Fibroblast of skin of back (primary cell): ENCODE results near the gene NPLOC4.
"Not testable (repeated sequence)": the region's sequence is repeated elsewhere in the genome, so short reads cannot be mapped to it uniquely, and the experiment has no call there.

Experiments
- DNase-seq: peaks from one replicate; pipeline ENCODE4 v3.0.0-alpha.2; 2013

NPLOC4 gene

GRCh38 chr17:81532490-81533287 lies 104.2 kb downstream of the NPLOC4 start:
- DNase-seq = no peak

DNA sequence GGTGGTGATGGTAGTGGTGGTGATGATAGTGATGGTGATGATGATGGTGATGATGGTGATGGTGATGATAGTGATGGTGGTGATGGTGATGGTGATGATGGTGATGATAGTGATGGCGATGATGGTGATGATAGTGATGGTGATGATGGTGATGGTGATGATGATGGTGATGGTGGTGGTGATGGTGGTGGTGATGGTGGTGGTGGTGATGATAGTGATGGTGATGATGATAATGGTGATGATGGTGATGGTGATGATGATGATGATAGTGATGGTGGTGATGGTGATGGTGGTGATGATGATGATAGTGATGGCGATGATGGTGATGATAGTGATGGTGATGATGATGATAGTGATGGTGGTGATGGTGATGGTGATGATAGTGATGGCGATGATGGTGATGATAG lies 104.9 kb downstream of the NPLOC4 start:
- not testable (repeated sequence) for DNase-seq

DNA sequence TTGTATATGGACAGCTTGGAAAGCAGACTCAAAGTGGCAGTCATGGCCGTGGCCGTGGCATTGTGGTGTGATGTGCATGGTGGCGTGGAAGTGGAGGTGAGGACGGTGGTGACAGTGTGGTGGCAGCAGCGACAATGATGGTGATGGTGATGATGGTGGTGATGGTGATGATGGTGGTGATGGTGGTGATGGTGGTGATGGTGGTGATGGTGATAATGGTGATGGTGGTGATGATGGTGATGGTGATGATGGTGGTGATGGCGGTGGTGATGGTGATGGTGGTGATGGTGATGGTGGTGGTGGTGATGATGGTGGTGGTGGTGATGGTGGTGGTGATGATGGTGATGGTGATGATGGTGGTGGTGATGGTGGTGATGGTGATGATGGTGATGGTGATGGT lies 105.9 kb downstream of the NPLOC4 start:
- not testable (repeated sequence) for DNase-seq

DNA sequence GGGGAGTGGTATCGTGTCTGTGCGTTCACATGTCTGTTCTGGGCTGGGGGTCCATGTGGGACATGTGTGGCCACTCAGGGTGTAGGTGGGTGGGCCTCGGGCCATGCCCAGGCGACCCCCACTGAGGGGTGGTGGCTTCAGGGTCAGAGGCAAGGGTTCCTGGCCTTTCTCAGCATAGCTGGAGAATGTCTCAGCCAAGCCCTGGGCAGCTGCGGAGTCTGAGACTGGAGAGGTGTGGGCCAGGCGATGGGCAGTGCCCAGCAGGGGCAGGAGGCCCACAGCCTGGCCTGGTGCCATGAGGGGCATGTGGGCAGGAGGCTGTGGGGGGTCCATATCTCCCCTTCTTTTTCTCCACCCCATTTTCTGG lies 107.5 kb downstream of the NPLOC4 start:
- DNase-seq = no peak

DNA sequence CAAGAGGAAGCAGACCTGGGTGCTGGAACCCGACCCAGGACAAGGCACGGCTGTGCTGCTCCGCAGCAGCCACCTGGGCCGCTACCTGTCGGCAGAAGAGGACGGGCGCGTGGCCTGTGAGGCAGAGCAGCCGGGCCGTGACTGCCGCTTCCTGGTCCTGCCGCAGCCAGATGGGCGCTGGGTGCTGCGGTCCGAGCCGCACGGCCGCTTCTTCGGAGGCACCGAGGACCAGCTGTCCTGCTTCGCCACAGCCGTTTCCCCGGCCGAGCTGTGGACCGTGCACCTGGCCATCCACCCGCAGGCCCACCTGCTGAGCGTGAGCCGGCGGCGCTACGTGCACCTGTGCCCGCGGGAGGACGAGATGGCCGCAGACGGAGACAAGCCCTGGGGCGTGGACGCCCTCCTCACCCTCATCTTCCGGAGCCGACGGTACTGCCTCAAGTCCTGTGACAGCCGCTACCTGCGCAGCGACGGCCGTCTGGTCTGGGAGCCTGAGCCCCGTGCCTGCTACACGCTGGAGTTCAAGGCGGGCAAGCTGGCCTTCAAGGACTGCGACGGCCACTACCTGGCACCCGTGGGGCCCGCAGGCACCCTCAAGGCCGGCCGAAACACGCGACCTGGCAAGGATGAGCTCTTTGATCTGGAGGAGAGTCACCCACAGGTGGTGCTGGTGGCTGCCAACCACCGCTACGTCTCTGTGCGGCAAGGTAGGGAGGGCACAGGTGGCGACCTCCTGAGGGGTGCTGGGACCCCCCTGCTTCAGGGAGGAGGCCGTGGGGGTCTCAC lies 108.1 kb downstream of the NPLOC4 start:
- no peak for DNase-seq

DNA sequence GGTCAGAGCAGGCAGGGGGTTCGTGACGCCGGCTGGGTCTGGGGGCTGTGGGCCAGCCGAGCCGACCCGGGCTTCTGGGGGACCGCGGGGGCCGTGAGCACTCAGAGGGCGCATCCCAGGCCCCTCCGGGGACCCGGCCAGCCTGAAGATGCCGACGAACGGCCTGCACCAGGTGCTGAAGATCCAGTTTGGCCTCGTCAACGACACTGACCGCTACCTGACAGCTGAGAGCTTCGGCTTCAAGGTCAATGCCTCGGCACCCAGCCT lies 108.6 kb downstream of the NPLOC4 start:
- DNase-seq = no peak

- no peak for DNase-seq
Measured at GRCh38 chr17:81527591-81528383, 109.1 kb downstream of the NPLOC4 start, which contains the start of gene FSCN2. Gene FSCN2 (plus strand): TSS chr17:81528377. CDS start chr17:81528532, 155 bp downstream.

- DNase-seq = no peak
Measured at GRCh38 chr17:81526662-81527571, 110.0 kb downstream of the NPLOC4 start.

GRCh38 chr17:81524865-81525159 lies 112.1 kb downstream of the NPLOC4 start:
- DNase-seq = no peak

GRCh38 chr17:81524039-81524864 lies 112.7 kb downstream of the NPLOC4 start:
- DNase-seq = no peak

DNA sequence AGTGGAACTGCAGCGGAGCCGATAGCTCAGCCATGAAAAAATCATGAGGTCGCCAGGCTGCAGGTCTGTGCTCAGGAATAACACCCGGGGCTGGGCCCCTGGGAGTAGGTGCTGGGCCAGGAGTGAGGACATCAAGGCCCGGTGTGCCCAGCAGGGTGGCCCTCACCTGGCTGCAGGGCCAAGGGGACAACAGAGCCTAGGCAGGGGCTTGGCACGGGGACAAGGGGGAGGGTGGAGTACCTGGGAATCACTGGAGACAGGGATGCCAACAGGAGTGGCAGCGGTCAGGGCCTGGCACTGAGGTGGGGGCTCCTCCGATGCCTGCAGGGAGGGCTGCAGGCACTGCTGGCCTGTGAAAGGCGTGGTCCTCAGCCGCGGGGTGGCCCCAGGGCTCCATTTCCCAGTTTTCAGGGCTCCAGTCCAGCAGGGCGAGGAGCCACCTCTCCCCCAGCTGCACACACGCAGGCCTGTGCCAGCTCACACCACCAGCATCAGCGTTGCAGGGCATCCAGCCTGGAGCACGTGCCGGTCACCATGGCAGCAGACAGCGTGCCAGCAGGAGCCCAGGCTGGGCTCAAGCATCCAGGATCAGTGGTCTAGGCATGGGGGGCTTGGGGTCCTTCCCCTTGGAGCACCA lies 113.4 kb downstream of the NPLOC4 start:
- DNase-seq = peak; percentile 38

GRCh38 chr17:81522491-81523401 lies 114.2 kb downstream of the NPLOC4 start:
- peak; percentile 48 for DNase-seq

GRCh38 chr17:81520021-81520901 lies 116.7 kb downstream of the NPLOC4 start:
- DNase-seq = no peak

GRCh38 chr17:81519284-81520020 lies 117.5 kb downstream of the NPLOC4 start:
- peak; percentile 44 for DNase-seq

DNA sequence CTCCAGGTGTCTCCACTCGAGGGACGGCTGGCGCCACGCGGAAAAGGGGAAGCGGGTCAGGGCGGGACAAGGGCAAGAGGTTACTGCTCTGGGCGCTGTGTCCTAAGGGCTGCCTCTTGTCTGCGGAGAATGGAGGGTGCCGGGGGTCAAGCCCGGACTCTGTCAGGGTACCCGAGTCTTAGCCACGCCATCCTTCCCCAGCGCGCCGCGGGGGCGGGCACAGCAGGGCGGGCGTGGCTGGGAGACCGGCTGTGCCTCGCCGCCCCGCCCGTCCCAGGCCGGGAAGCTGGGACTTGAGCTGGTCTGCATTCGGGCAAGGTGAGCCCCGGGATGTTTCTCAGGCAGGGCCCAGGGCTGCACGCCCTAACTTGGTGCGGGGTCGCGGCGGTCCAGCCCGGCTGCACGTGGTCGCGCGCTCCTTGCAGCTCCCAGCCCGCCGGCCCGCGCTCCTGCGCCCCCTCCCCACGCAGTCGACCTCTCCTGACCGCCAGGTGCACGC lies 118.1 kb downstream of the NPLOC4 start:
- DNase-seq = peak; percentile 45

DNA sequence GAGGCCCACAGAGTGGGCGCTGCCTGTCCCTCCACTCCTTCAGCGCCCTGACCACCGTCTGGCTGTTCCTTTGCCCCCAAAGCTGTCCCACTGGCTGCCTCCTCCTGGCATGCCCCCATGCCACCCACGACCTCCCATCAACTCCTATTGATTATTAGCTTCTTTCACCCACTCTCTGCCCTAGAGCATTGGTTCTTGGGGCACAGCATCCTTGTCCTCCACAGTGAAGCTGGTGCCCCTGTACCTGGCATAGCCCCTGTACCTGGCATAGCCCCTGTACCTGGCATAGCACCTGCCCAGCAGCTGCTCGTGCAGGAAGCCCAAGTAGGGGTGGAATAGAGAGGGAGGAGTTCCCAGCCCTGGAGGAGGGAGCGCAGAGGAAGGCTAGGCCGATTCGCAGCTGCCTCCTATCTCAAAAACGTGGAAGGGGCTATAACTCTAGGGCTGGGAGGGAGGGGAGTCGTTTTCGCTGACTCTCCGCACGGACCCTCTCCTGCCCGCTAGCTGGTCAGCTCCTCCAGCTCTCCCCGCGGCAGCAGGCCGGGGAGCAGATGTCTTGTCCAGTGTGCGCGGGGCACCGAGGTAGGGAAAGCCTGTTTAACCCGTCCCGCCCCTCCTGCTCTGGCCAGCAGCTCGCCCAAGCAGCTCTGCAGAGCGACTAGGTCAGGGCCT lies 118.7 kb downstream of the NPLOC4 start:
- DNase-seq = no peak
